ENCODE measurements around the gene GALNT18. TPM values are rescaled to one million over a fixed set of nuclear protein-coding genes. Genes with fewer than 3 reads are reported as not detected.
"Not testable (repeated sequence)": the region's sequence is repeated elsewhere in the genome, so short reads cannot be mapped to it uniquely, and the experiment has no call there.

Gene GALNT18
- total RNA-seq, 1 donor from 2014 or later, result 9.4 TPM

- no peak for ATAC-seq
Observed at GRCh38 chr11:11454671-11455223, 167.1 kb downstream of the GALNT18 start.

- ATAC-seq, result no peak
Observed at GRCh38 chr11:11451501-11452005, 170.3 kb downstream of the GALNT18 start.

- ATAC-seq, result no peak
Observed at GRCh38 chr11:11450744-11451362, 171.0 kb downstream of the GALNT18 start.

GRCh38 chr11:11449327-11449726, 172.5 kb downstream of the GALNT18 start:
- ATAC-seq, result no peak

- no peak for ATAC-seq
Observed at GRCh38 chr11:11448626-11449025, 173.2 kb downstream of the GALNT18 start.

- not testable (repeated sequence) for ATAC-seq
Observed at GRCh38 chr11:11447601-11448000, 174.2 kb downstream of the GALNT18 start.

GRCh38 chr11:11446967-11447366, 174.8 kb downstream of the GALNT18 start:
- ATAC-seq, result no peak

GRCh38 chr11:11446564-11446963, 175.2 kb downstream of the GALNT18 start:
- ATAC-seq, result no peak

- no peak for ATAC-seq
Observed at GRCh38 chr11:11445441-11446185, 176.2 kb downstream of the GALNT18 start.

- ATAC-seq, result no peak
Observed at GRCh38 chr11:11444804-11445131, 177.0 kb downstream of the GALNT18 start.

GRCh38 chr11:11444027-11444803, 177.6 kb downstream of the GALNT18 start:
- no peak for ATAC-seq

GRCh38 chr11:11442791-11443190, 179.0 kb downstream of the GALNT18 start:
- no peak for ATAC-seq

- no peak for ATAC-seq
Observed at GRCh38 chr11:11441516-11441915, 180.3 kb downstream of the GALNT18 start.

- ATAC-seq, result no peak
Observed at GRCh38 chr11:11441091-11441490, 180.7 kb downstream of the GALNT18 start.

- no peak for ATAC-seq
Observed at GRCh38 chr11:11440144-11440543, 181.7 kb downstream of the GALNT18 start.

GRCh38 chr11:11439591-11439990, 182.2 kb downstream of the GALNT18 start:
- no peak for ATAC-seq

- no peak for ATAC-seq
Observed at GRCh38 chr11:11436715-11437313, 185.0 kb downstream of the GALNT18 start.

- no peak for ATAC-seq
Observed at GRCh38 chr11:11435635-11436034, 186.2 kb downstream of the GALNT18 start.

GRCh38 chr11:11433960-11434359, 187.8 kb downstream of the GALNT18 start:
- ATAC-seq, result no peak

GRCh38 chr11:11432621-11433319, 189.0 kb downstream of the GALNT18 start:
- peak; percentile 72 for ATAC-seq

- no peak for ATAC-seq
Observed at GRCh38 chr11:11430431-11430830, 191.4 kb downstream of the GALNT18 start.

- no peak for ATAC-seq
Observed at GRCh38 chr11:11428714-11429113, 193.1 kb downstream of the GALNT18 start.

All from esophagus mucosa (tissue), 1 donor.